ENCODE data around the gene SNAPC4. TPM values are rescaled to one million over a fixed set of nuclear protein-coding genes. Genes with fewer than 3 reads are reported as not detected.

Gene SNAPC4
- total RNA-seq, 4 donors from 2014 or later, result 6.0 to 14.5 (median 10.1) TPM

GRCh38 chr9:136438548-136439480 is 38.8 kb upstream of the SNAPC4 start:
- Histone ChIP-seq H3K9me3 (no peaks in the 10 kb centered on the region), H3K27me3 (no peaks in the 10 kb centered on the region), H3K4me1 (peaks cover 21 to 32% (median 25%) of the 10 kb centered on the region in 4 donors), H3K36me3 (peaks cover 0 to 16% (median 5%) of the 10 kb centered on the region in 4 donors), H3K4me3 (peak overlapping the region; percentile 73 to 99 (median 94)), H3K27ac (peak overlapping the region; percentile 85 to 91 (median 90))
- 3% methylated on average over 35 of the region's 91 CpGs; no CpG with 5 or more reads in 1 of the 2 donors for WGBS, 2 donors (ENCODE audit: low coverage in 1 of 2)
- in situ Hi-C loops (cut with MboI; ENCODE audit: low pct_ligation_motif_present in 1 of 4, low pct_unique_long_range_greater_than_20kb in 1 of 4, low sequenced_read_pairs in 3 of 4), result no loop called here
- peak; percentile 35 for DNase-seq
- intact Hi-C loops (cut with DNase I; ENCODE audit: low total_unique reads), result no loop called here
- TF ChIP-seq CTCF (IDR thresholded peaks at IDR 0.05) (no peak), EP300 (IDR thresholded peaks at IDR 0.05; ENCODE audit: low read depth) (no peak), POLR2A (IDR thresholded peaks at IDR 0.05) (no peak), POLR2AphosphoS5 (IDR thresholded peaks at IDR 0.05) (no peak)

- no peaks in the 10 kb centered on the region for H3K27me3 ChIP-seq
- intact Hi-C loops (cut with DNase I; ENCODE audit: low total_unique reads) (no loop called here), in situ Hi-C loops (cut with MboI; ENCODE audit: low pct_ligation_motif_present in 1 of 4, low pct_unique_long_range_greater_than_20kb in 1 of 4, low sequenced_read_pairs in 3 of 4) (no loop called here)
- peaks cover 21 to 32% (median 25%) of the 10 kb centered on the region in 4 donors for H3K4me1 ChIP-seq
- WGBS, 2 donors (ENCODE audit: low coverage in 1 of 2), result 48 to 80% methylated on average over 1 to 37 of the region's 37 CpGs
- H3K36me3 ChIP-seq, result peaks cover 0 to 8% (median 1%) of the 10 kb centered on the region in 4 donors
- DNase-seq, result no peak
- TF ChIP-seq POLR2A (IDR thresholded peaks at IDR 0.05), result no peak
- no peaks in the 10 kb centered on the region for H3K9me3 ChIP-seq
- H3K27ac ChIP-seq, result peak overlapping the region in 2 of 4 donors; percentile 85 to 91
- H3K4me3 ChIP-seq, result peak overlapping the region; percentile 73 to 99 (median 94)
Measured at GRCh38 chr9:136437839-136438547, 38.0 kb upstream of the SNAPC4 start.

GRCh38 chr9:136437430-136437829 is 37.5 kb upstream of the SNAPC4 start:
- Histone ChIP-seq H3K4me3 (peak overlapping the region in 1 of 4 donors; percentile 96), H3K36me3 (peaks cover 0 to 4% (median 0%) of the 10 kb centered on the region in 4 donors), H3K27ac (no peak overlapping the region), H3K4me1 (peaks cover 21 to 32% (median 25%) of the 10 kb centered on the region in 4 donors), H3K27me3 (no peaks in the 10 kb centered on the region), H3K9me3 (no peaks in the 10 kb centered on the region)
- intact Hi-C loops (cut with DNase I; ENCODE audit: low total_unique reads) (no loop called here), in situ Hi-C loops (cut with MboI; ENCODE audit: low pct_ligation_motif_present in 1 of 4, low pct_unique_long_range_greater_than_20kb in 1 of 4, low sequenced_read_pairs in 3 of 4) (no loop called here)
- 67% methylated on average over 8 of the region's 8 CpGs; no CpG with 5 or more reads in 1 of the 2 donors for WGBS, 2 donors (ENCODE audit: low coverage in 1 of 2)
- no peak for DNase-seq
- no peak for TF ChIP-seq CTCF (IDR thresholded peaks at IDR 0.05)
- no peak for TF ChIP-seq POLR2AphosphoS5 (IDR thresholded peaks at IDR 0.05)
- no peak for TF ChIP-seq EP300 (IDR thresholded peaks at IDR 0.05; ENCODE audit: low read depth)
- TF ChIP-seq POLR2A (IDR thresholded peaks at IDR 0.05), result no peak

GRCh38 chr9:136436055-136436634 is 36.2 kb upstream of the SNAPC4 start:
- H3K27me3 ChIP-seq, result no peaks in the 10 kb centered on the region
- no peak for TF ChIP-seq EP300 (IDR thresholded peaks at IDR 0.05; ENCODE audit: low read depth)
- in situ Hi-C loops (cut with MboI; ENCODE audit: low pct_ligation_motif_present in 1 of 4, low pct_unique_long_range_greater_than_20kb in 1 of 4, low sequenced_read_pairs in 3 of 4), result no loop called here
- DNase-seq, result no peak
- no peak overlapping the region for H3K4me3 ChIP-seq
- no peak overlapping the region for H3K27ac ChIP-seq
- intact Hi-C loops (cut with DNase I; ENCODE audit: low total_unique reads), result no loop called here
- WGBS, 2 donors (ENCODE audit: low coverage in 1 of 2), result 82 to 91% methylated on average over 7 to 23 of the region's 25 CpGs
- no peaks in the 10 kb centered on the region for H3K9me3 ChIP-seq
- H3K36me3 ChIP-seq, result no peaks in the 10 kb centered on the region
- peaks cover 21 to 32% (median 25%) of the 10 kb centered on the region in 4 donors for H3K4me1 ChIP-seq

Data from transverse colon (tissue), 4 donors.